ENCODE results near the gene LILRA6.
"Not testable (repeated sequence)": the region's sequence is repeated elsewhere in the genome, so short reads cannot be mapped to it uniquely, and the experiment has no call there.

The LILRA6 gene

GRCh38 chr19:54262470-54262869, 19.9 kb upstream of the LILRA6 start:
- no peak for DNase-seq (ENCODE audit: low read depth)

GRCh38 chr19:54262066-54262465, 19.5 kb upstream of the LILRA6 start:
- DNase-seq (ENCODE audit: low read depth) = no peak

- no peak for DNase-seq (ENCODE audit: low read depth)
Observed at GRCh38 chr19:54257116-54257480, 14.5 kb upstream of the LILRA6 start, which contains the start of gene LILRB5. Gene LILRB5 (minus strand): TSS chr19:54257273. CDS start chr19:54257193, 80 bp downstream.

- DNase-seq (ENCODE audit: low read depth) = no peak
Observed at GRCh38 chr19:54256250-54257115, 13.9 kb upstream of the LILRA6 start.

GRCh38 chr19:54255105-54255775, 12.7 kb upstream of the LILRA6 start:
- no peak for DNase-seq (ENCODE audit: low read depth)

GRCh38 chr19:54254195-54254906, 11.8 kb upstream of the LILRA6 start:
- DNase-seq (ENCODE audit: low read depth) = no peak

GRCh38 chr19:54253331-54254194, 11.0 kb upstream of the LILRA6 start:
- DNase-seq (ENCODE audit: low read depth) = no peak

GRCh38 chr19:54252845-54253244, 10.3 kb upstream of the LILRA6 start:
- no peak for DNase-seq (ENCODE audit: low read depth)

- DNase-seq (ENCODE audit: low read depth) = no peak
Observed at GRCh38 chr19:54252243-54252642, 9.7 kb upstream of the LILRA6 start.

- no peak for DNase-seq (ENCODE audit: low read depth)
Observed at GRCh38 chr19:54248016-54248601, 5.5 kb upstream of the LILRA6 start.

- DNase-seq (ENCODE audit: low read depth) = no peak
Observed at GRCh38 chr19:54247106-54247930, 4.7 kb upstream of the LILRA6 start.

GRCh38 chr19:54245936-54246335, 3.3 kb upstream of the LILRA6 start:
- DNase-seq (ENCODE audit: low read depth) = no peak

GRCh38 chr19:54243809-54244208, 1.2 kb upstream of the LILRA6 start:
- DNase-seq (ENCODE audit: low read depth) = not testable (repeated sequence)

- not testable (repeated sequence) for DNase-seq (ENCODE audit: low read depth)
Observed at GRCh38 chr19:54242234-54242633, 356 bp downstream of the LILRA6 start.

GRCh38 chr19:54240372-54241336, 1.9 kb downstream of the LILRA6 start:
- not testable (repeated sequence) for DNase-seq (ENCODE audit: low read depth)

GRCh38 chr19:54239491-54240371, 2.9 kb downstream of the LILRA6 start:
- DNase-seq (ENCODE audit: low read depth) = not testable (repeated sequence)

GRCh38 chr19:54233941-54234340, 8.6 kb downstream of the LILRA6 start:
- DNase-seq (ENCODE audit: low read depth) = no peak
